ENCODE measurements around the gene CDK3.

DNA sequence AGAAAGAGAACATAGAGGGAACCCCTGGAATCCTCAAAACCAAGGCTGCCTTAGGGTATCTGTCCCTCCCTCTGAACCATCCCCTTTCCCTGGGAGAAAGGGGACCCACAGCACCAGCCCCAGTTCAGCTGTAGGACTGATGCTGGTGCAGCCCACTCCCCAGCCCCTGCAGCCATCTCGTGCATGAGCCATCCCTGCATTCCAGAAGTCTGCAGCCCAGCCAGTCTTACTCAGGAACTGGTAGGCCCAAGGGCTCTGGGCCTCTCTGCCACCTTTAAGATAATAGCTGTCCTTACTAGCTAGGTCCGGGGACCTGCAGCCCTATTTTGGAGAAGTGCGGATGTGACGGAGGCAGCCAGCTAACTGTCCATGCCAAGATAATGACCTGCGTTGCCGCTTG is 32.5 kb downstream of the CDK3 start:
- TF ChIP-seq, protein P1, sequence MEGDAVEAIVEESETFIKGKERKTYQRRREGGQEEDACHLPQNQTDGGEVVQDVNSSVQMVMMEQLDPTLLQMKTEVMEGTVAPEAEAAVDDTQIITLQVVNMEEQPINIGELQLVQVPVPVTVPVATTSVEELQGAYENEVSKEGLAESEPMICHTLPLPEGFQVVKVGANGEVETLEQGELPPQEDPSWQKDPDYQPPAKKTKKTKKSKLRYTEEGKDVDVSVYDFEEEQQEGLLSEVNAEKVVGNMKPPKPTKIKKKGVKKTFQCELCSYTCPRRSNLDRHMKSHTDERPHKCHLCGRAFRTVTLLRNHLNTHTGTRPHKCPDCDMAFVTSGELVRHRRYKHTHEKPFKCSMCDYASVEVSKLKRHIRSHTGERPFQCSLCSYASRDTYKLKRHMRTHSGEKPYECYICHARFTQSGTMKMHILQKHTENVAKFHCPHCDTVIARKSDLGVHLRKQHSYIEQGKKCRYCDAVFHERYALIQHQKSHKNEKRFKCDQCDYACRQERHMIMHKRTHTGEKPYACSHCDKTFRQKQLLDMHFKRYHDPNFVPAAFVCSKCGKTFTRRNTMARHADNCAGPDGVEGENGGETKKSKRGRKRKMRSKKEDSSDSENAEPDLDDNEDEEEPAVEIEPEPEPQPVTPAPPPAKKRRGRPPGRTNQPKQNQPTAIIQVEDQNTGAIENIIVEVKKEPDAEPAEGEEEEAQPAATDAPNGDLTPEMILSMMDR (IDR thresholded peaks at IDR 0.05) = no peak
- TF ChIP-seq POLR2A (IDR thresholded peaks at IDR 0.05) = no peak
- no peak for TF ChIP-seq POLR2AphosphoS5 (IDR thresholded peaks at IDR 0.05)
- no peak for TF ChIP-seq EP300 (IDR thresholded peaks at IDR 0.05)
